HG03097 (cell line): ENCODE results near the gene KLC1.

Source experiments
- ATAC-seq: cut with Tn5 transposase; IDR thresholded peaks from one replicate; pipeline ENCODE4 v1.9.1; 2021; ENCODE audit not compliant: unreplicated experiment, low FRiP score

Gene KLC1

DNA sequence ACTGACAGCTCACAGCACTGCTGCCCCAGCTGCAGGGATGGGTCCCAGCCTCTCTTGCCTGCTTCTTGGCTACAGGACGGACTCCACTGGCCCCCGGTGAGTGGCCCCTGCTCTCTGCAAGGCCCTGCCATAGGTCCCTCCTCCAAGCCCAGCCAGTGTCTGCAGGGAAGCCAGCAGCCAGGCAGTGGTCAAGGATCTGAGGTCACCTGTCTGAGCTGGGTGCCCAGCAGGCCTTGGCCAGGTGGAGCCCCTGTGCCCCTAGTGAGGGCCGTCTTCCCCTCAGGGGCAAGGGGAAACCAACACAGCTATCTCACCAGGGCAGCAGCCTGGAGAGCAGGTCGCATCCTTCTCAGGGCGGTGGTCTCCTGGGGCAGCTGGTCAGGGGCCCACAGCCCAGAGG is 73.1 kb downstream of the KLC1 start:
- ATAC-seq: no peak

DNA sequence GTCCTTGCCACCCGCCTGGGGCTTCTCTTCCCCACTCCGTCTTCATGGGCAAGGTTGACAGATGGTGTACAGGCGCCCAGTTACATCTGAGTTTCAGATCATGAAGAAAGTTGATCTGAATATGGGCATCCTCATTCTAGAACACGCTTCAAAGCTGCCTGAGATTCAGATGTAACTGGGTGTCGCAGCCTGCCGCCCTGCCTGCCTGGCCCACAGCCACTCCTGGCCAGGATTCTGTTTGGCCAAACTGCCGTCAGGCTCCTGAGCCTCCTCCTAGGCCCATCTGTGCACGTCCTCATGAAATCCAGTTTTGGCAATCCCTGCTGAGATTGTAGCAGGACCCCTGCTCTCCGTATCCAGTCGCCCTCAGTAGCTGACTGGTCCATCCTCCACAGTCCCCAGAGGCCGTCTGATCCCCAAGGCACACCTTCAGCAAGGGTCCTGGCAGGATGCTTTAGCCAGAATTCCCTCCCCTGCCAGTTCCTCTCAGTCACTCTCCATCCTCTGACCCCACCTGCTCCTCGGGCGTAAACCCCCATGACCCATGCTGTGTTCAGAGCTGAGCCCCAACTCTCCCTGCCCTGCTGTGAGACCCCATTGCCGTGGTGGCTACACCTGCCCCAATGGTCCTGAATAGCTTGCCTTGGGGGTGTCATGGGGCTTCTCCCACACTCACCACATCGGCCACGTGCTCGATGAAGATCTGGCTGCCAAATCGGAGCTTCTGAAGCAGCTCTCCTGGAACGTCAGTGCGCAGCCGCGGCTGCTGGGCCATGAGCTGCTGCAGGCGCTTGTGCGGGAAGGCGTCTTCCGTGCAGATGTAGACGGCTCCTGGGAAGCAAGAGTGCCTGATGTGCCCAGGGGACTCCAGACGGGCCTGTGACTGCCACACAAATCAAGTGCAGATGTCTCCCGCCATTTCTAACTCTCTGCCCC is 73.8 kb downstream of the KLC1 start:
- no peak for ATAC-seq

DNA sequence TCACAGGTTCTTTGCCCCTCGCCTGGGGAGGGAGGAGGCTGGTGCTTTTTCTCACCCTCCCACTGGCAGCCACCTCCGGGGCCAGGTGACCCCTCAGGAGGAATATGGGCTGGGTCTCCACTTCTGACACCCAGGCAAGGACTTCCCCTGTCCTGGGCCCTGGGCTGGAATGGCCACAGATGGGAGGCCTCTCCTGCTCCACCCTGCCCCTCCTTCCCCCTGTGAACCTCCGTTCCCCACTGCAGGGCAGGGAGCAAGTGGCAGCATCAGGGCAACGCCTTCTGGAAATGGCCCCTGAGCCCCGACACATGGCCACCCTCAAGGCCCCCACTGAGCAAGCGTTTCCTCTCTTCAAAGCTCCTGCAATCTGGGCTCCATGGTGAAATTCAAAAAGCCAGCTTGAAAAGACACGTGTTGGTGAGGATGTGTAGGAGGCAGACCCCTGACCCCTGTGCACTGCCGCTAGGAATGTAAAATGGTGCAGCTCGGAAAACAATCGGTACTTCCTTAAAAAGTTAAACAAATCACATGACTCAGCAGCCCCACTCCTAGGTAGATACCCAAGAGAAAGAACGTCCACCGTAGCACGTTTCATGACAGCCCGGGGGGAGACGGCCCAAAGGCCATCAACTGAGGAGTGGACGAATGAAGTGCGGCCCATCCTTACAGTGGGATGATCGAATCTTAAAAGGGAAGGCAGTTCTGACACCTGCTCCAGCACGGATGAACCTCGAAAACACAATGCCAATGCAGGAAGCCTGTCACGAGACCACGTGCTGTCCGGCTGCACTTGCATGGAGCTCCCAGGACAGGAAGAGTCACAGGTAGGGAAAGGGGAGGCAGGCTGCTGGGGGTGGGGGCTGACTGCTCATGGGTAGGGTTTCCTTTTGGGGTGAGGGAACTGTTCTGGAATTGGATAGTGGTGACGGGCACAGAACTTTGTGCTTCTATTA is 74.7 kb downstream of the KLC1 start:
- ATAC-seq: no peak

DNA sequence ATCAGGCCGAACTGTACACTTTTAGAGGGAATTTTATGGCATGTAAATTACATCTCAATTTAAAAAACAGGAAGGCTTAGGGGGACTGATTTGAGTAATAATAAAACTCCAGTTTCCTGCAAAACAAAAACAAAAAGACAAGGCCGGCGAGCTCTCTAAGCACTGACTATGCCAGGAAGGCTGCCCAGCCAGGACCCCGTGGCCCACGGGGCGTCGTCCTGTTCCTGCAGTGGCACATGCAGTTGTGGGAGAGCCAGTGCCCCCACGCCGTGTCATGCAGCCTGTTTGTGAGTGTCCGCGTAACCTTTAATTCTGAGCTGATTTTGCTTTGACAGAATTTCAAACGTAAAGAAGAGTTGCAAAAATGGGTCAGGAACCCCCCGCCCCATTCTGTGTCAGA is 75.7 kb downstream of the KLC1 start:
- no peak for ATAC-seq

DNA sequence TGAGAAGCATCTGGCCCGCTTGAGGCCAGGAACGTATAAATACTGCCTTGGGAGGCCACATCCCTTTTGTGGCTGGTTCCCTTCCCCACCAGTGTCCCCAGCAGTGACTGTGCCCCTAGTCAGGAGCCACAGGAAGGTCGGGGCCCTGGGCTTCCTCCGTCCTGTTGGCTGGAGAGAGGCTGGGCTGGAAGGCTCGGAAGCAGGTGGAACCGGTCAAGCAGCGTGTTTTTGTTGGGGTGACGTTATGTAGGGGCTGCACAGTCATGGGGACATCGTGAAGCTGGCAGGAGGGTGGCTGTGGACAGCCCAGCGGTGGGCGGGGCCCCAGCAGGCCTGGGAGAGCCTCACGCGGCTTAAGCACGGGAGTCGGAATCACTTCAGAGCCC is 76.1 kb downstream of the KLC1 start:
- ATAC-seq: no peak

DNA sequence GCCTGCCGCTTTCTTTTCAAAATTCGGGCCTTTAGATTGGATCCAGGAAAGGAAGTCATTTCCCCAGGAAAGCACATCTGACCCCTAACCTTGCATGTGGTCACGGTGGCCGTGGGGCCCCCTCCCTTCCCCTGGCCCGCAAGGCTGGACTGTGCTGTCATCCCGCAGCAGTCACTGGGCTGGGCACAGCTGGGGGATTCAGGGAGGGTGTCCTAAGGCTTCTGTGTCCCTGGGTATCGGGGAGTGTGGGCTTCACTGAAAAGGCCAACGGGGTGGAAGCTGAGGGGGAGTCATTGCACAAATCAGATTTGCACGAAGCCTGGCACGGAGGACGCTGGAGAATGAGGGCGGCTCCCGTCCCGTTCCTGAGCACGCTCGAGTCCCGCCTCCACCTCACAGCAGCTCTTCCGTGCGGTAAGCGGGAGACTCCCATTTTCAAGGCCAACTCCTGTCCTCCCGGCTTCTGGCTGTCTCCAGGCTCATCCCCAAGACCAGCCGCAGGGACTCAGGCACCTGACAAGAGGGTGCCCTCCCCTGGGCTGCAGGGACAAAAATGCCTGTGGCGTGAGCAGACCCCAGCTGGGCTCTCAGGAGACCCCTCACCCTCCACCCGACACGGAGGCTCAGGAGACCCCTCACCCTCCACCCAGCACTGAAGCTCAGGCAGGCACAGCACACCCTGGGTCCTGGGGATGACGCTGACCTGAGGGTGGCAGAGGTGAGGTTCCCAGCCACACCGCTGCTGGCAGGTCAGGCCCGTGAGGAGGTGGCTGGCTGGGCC is 76.7 kb downstream of the KLC1 start:
- no peak for ATAC-seq

DNA sequence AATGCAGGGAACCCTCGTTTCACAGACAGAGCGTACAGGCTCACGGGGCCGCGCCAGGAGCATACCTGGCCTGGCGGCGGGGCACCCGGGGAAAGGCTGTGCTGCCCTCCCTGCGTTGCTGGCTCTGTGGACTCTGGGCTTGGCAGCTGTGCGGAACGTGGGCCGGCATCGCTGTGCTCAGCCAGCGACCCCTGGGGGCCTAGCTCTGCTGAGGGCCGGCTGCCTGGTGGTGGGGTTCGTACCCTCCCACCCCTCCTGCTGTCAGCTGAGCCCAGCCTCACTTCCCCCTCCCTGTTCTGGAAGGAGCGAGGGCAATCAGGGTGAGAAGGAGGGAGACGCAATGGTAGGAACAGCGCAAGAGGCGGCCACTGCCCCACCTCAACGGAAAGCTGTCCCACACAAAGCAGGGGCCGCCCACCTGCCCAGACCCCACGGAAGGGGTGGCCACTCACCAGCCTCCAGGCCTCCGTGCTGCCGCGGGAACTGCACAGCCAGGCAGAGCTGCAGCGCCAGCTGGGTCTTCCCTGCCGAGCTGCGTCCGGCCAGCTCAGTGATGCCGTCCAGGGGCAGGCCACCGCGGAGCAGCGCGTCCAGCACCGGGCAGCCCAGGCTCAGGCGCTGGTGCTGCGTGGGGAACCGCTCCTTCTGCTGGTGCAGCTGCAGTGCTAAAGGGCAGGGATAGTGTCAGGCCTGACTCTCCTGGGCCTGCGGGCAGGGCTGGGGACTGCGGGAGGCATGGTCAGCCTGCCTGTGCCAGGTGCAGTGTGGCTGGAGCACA is 77.7 kb downstream of the KLC1 start:
- ATAC-seq: no peak

DNA sequence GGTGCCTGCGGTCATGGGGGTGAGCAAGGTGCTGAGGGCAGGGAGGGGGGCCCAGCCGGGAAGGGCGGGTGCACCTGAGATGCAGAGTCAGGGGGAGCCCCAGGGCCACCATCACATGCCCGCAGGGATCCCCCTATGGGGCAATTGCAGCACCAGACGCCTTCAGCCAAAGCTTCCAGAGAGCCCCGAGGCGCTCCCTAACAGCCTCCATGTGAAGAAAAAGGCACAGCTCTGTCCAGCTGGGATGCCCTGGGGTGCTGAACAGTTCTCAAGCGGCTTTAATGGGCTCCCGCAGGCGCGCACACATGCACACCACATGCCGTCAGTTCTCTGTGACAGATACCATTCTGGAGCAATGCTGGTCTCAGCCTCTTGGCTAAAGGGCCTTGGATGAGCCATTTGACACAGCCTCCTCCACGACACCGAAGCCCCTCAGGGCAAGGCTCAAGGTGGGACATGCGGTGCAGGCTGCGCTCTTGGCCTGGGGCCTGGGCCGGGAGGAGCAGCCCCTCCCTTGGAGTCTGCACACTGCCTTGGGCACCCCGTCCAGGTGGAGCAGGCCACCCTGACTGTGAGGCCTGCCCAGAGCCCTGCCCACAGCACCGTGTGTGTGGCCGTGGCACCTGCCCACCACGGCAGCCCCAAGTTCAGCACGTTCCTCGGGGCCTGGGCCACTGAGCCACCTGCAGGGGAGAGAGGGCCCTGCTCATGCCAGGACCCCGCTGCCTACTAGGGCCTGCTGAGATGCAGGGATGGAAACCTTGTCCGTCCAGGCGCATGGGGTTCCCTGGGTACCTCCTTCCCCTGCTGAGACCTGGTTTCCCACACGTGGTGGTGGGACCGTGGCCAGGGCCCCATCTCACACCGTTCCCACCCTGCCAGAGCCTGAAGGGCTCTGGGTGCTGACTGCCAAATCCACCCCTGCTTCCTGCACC is 78.6 kb downstream of the KLC1 start:
- ATAC-seq: no peak

DNA sequence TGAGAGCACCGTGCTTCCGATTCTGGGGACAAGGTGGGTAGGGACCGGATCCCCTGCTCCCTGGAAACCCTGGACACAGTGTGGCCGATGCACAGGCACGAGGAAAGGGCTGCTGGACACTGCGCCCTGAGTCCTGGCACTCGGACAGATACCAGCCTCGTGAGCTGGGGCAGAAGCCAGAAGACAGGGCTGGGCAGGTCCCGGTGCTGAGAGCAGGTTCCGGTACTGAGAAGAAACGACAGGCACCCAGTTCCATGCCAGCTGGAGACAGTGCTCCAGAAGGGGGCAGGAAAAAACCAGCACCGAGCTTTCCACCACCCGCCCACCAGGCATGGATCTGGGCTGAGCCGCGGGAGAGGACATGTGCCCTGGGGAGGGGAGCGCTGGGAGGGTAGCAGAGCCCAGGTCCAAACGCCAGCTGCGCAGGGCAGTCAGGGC is 79.8 kb downstream of the KLC1 start:
- no peak for ATAC-seq

DNA sequence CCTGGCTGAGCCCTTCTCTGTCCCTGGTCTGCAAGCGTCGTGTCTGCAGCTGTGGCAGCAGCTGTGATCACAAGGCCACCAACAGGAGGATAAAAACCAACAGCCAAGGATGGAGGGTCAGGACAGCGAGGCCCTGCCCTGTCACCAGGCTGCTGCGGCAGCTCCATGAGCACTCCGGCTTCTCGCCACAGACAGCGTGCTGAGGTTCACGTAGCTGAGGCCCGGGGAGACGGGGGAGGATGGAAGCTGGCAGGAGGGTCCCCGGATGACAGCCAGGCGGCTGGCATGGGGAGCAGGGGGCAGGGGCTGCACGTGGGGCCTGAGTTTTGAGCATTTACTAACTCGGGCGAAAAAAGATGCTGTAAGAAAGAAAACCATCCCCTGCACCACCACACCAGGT is 80.8 kb downstream of the KLC1 start:
- no peak for ATAC-seq

DNA sequence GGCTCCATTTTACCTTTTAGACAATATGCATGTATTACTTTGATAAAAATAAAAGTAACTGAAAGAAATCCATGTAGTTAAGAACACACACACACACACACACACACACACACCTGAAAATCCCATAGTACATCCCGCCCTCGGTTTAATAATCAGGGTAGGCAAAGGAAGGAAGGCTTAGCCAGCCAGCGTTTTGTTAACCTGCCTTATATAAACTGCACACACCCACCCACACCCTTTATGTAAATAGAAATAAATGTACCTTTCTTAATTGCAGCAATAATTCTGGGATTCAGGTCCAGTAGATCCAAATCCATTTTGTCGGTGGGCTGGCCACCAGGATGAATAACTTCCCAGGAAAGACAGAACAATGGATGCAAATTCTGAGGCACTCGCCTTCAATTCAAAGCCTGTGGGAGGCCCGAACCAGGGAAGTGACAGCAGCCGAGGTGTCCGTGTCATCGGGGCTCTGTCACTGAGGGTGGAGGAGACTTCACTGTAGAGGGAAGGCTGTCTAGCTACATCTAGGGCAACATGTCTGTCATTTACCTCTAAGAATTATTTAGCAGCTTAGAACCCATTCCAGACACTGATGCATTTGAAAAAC is 81.9 kb downstream of the KLC1 start:
- no peak for ATAC-seq

DNA sequence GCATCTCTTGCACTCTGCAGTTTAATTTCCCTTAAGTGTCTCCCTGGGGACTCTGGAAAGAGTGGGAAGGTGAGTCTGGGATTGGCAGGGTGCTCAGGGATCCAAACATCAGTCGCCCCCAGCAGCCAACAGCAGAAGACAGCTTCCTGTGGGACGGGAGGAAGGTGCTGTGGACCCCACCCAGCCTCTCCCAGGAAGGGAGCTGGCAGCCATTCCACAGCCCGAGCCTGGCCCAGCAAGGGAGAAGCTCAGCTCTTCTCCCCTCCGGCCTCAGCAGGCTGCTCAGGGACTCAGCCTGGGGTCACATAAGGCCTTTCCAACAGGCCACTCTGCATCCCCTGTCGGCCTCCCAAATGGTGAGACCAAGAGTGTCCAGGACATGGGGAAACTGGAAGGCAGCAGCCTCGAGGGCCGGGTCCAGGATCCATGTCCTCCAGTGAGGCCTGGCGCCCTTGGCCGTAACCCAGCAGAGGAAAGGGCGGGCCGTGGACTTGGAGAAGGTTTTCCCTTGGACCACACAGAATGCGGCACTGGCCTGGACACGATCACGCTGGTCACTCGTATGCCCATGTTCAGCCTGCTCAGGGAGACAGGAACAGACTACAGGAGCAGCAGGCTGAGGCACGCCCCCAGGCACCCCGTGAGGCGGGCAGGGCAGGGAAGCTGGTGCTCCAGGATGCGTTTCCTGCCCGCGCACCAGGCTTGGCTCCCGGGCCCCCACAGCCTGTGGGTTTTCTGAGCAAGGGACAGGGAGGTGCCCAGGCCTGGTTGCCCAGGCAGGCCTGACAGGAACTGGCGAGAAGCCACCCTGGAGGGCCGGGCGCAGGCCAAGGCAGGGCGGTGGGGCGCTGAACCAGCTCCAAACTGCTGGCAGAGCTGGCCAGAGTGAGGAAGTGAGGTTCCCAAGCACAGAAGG is 82.8 kb downstream of the KLC1 start:
- ATAC-seq: no peak

DNA sequence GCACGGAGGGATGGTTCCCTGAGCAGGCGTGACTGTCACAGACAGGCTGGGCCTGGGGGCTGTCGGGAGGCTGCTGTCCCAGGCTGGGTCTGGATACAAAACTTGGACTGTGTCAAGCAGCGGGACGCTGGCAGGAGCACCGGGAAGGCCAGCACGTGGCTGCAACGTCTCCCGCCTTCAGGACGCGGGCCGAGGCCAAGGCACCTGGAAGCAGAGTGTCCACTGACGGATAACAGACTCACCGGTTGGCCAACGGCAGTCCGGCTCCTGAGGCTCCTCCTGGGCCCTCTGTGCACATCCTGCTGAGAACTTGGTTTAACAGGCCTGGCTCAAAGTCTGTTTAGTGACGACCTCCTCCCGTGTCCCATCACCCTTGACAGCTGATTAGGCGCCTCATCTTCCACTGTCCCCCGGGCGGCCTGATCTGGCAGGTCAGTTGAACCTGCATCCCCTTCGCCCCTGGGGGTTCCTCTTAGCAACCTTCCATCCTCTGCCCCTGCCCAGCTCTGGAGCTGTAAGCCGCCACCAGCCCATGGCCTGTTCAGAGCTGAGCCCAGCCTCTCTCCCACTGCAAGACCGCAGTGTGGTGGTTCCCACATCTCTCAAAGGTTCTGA is 83.7 kb downstream of the KLC1 start:
- no peak for ATAC-seq

DNA sequence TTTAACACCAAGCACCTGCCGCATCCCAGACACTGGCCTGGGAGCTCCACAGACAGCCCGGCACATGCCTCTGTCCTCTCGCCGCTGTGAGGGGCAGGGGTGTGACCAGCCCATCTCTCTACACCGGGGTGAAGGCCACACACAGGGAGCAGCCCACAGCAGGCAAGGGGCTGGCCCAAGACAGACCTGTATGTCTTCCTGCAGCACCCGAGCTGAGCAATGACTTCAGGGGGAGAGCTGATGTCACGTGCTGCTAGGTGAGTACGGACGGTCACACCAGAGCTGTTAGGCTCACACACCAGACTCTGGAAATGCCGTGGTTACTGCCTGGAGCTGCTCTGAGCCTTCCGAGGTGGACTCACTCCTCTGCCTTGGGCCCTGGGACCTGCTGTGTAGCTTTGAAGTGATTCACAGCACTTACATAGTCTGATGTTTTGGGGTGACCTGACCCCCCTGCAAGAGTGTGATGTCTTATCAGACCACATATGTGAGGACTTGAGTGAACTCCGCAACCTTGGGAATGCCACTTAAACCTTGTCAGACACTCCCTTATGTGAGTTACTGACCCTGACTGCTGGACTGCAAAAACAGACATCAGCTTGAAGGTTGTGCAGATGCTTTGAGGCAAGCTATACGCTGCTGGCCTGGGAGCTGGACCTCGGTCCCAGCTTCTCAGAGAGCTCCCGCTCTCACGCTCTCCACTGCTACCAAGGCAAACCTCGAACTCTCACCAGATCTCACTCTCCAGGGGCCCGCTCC is 84.5 kb downstream of the KLC1 start:
- ATAC-seq: no peak

DNA sequence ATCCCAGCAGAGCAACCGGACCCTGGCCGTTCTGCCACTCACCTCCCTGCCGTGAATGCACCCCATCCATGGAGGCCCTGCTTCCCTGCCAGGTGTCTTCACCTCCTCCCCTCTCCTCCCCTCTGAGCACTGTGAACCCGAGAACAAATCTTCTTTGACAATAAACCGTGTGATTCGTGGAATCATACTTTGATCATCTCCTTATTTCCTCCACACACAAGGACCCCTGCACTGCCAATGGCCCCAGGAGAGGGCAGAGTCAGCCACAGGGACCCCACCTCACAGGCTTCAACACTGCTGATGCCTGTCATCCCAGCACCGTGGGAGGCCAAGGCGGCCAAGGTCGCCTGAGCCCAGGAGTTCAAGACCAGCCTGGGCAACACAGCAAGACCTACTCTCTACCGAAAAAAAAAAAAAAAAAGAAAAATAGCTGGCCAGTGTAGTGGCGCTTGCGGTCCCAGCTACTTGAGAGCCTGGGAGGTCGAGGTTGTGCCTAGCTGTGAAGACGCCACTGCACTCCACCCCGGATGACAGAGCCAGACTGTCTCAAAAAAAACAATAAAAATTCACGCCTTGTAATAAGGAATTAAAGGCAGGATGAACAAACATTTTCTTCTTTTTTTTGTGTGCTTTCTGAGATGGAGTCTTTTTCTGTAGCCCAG is 85.2 kb downstream of the KLC1 start:
- no peak for ATAC-seq
